GM19324 (cell line): ENCODE data around the gene KCNJ10.

ENCODE experiments used
- ATAC-seq: cut with Tn5 transposase; IDR thresholded peaks from one replicate; pipeline ENCODE4 v1.9.1; 2021; ENCODE audit warnings: mild to moderate bottlenecking, moderate library complexity; ENCODE audit not compliant: unreplicated experiment, low FRiP score

KCNJ10 gene

GRCh38 chr1:159994896-159995295, 75.1 kb downstream of the KCNJ10 start:
- no peak for ATAC-seq

- ATAC-seq: no peak
These were observed 76.0 kb downstream of the KCNJ10 start for GRCh38 chr1:159993911-159994310.

- ATAC-seq: no peak
These were observed 77.8 kb downstream of the KCNJ10 start for GRCh38 chr1:159992161-159992560.

GRCh38 chr1:159991513-159991912, 78.4 kb downstream of the KCNJ10 start:
- ATAC-seq: no peak

- no peak for ATAC-seq
These were observed 80.0 kb downstream of the KCNJ10 start for GRCh38 chr1:159990005-159990404.

- no peak for ATAC-seq
These were observed 80.4 kb downstream of the KCNJ10 start for GRCh38 chr1:159989581-159989980.

- no peak for ATAC-seq
These were observed 82.0 kb downstream of the KCNJ10 start for GRCh38 chr1:159988006-159988405.

GRCh38 chr1:159987186-159987585, 82.8 kb downstream of the KCNJ10 start:
- no peak for ATAC-seq

GRCh38 chr1:159986531-159986930, 83.4 kb downstream of the KCNJ10 start:
- ATAC-seq: no peak

GRCh38 chr1:159986093-159986492, 83.9 kb downstream of the KCNJ10 start:
- no peak for ATAC-seq

- no peak for ATAC-seq
These were observed 84.5 kb downstream of the KCNJ10 start for GRCh38 chr1:159985473-159985872.

GRCh38 chr1:159983681-159984080, 86.3 kb downstream of the KCNJ10 start:
- ATAC-seq: no peak

- no peak for ATAC-seq
These were observed 87.7 kb downstream of the KCNJ10 start for GRCh38 chr1:159982280-159982679.

GRCh38 chr1:159981351-159982055, 88.5 kb downstream of the KCNJ10 start:
- ATAC-seq: no peak

GRCh38 chr1:159980786-159981185, 89.2 kb downstream of the KCNJ10 start:
- ATAC-seq: no peak

- ATAC-seq: no peak
These were observed 89.9 kb downstream of the KCNJ10 start for GRCh38 chr1:159980076-159980475.

- ATAC-seq: no peak
These were observed 90.7 kb downstream of the KCNJ10 start for GRCh38 chr1:159979257-159979656.

GRCh38 chr1:159978107-159978398, 91.9 kb downstream of the KCNJ10 start:
- no peak for ATAC-seq

GRCh38 chr1:159977364-159978106, 92.4 kb downstream of the KCNJ10 start:
- no peak for ATAC-seq

- ATAC-seq: no peak
These were observed 95.5 kb downstream of the KCNJ10 start for GRCh38 chr1:159974350-159974965.

- ATAC-seq: no peak
These were observed 96.5 kb downstream of the KCNJ10 start for GRCh38 chr1:159973350-159973940.
